HepG2 (cell line): ENCODE measurements around the gene KNG1. TPM values are rescaled to one million over a fixed set of nuclear protein-coding genes. Genes with fewer than 3 reads are reported as not detected.
A peak's percentile ranks its signal among the peaks of the same experiment; 100 is the strongest.

Experiments
- ATF1 ChIP-seq: IDR thresholded peaks from 2 replicates; pipeline ENCODE4 v1.6.1; 2016; ENCODE audit warnings: mild to moderate bottlenecking, control low read depth
- NR3C1 ChIP-seq: sonication (generic); formaldehyde crosslinking; IDR thresholded peaks from 2 replicates; pipeline ENCODE4 v1.4.0; 2020; ENCODE audit warnings: missing genetic modification reagents
- RFX5 ChIP-seq: IDR thresholded peaks from 2 replicates; pipeline ENCODE4 v1.6.1; 2011; ENCODE audit warnings: low read depth, low read length, improper control_type of control experiment
- SOX13 ChIP-seq, 3 experiments: fragments of 450-650 bp in 1 of 3; sonication (generic) in 1 of 3; formaldehyde crosslinking in 1 of 3; IDR thresholded peaks in 2 of 3; conservative IDR thresholded peaks in 1 of 3; 2 replicates each; pipeline versions ENCODE4 v1.5.0 to v1.6.1; 2016 to 2020; ENCODE audit warnings: antibody characterized with exemption in 1 of 3, mild to moderate bottlenecking in 1 of 3, missing compliant biosample characterization in 1 of 3, missing genetic modification reagents in 1 of 3, moderate library complexity in 1 of 3
- polyA plus RNA-seq, 8 experiments: library from polyadenylated mRNA; depleted of rRNA in 3 of 8; stranded (reverse) in 7 of 8; unstranded in 1 of 8; fragments of >200 nt; fragmentation: Illumina TruSeq in 4 of 8; extraction: Trizol in 4 of 8; gene quantifications; 2 replicates each; pipeline versions ENCODE4 v1.2.1 to v1.2.3, GENCODE V29; 2011 to 2016; ENCODE audit warnings: low read depth in 4 of 8, missing spikeins in 1 of 8, mixed read lengths in 1 of 8; ENCODE audit not compliant: insufficient read depth in 1 of 8
- total RNA-seq, 5 experiments: library from RNA; depleted of rRNA; stranded (reverse); fragments of >200 nt; fragmentation: Illumina TruSeq; extraction: Trizol; gene quantifications; 2 replicates each; pipeline ENCODE4 v1.2.3, GENCODE V29; 2016; ENCODE audit warnings: low read depth in 1 of 5
- TF ChIP-seq, protein P1 (sequence below): IDR thresholded peaks from 2 replicates; pipeline ENCODE4 v1.6.1; 2016; ENCODE audit warnings: low read depth, borderline replicate concordance
- TF ChIP-seq, protein P2 (sequence below): sonication (generic); formaldehyde crosslinking; IDR thresholded peaks from 2 replicates; pipeline ENCODE4 v1.4.0; 2020; ENCODE audit warnings: mild to moderate bottlenecking, missing genetic modification reagents
- TF ChIP-seq, protein P3 (sequence below): sonication (generic); formaldehyde crosslinking; IDR thresholded peaks from 2 replicates; pipeline ENCODE4 v1.4.0; 2020; ENCODE audit warnings: mild to moderate bottlenecking, missing genetic modification reagents, borderline replicate concordance
- TF ChIP-seq, protein P4 (sequence below): sonication (generic); formaldehyde crosslinking; IDR thresholded peaks from 2 replicates; pipeline ENCODE4 v1.9.0; 2021; ENCODE audit warnings: missing genetic modification reagents, borderline replicate concordance
- TF ChIP-seq, protein P5 (sequence below): IDR thresholded peaks from 2 replicates; pipeline ENCODE4 v1.6.1; 2016; ENCODE audit warnings: missing compliant biosample characterization, missing genetic modification reagents, borderline replicate concordance
- TF ChIP-seq, protein P6 (sequence below): sonication (generic); formaldehyde crosslinking; IDR thresholded peaks from one replicate; pipeline ENCODE4 v1.5.1; 2020; ENCODE audit warnings: mild to moderate bottlenecking, missing genetic modification reagents; ENCODE audit errors: not compliant biosample characterization

Gene KNG1
- total and polyA plus RNA-seq, 2 of the 13 experiments (the other 11 are each of a cell fraction or from before 2014, with no cell fraction given): 6.5 to 7.0 TPM

DNA sequence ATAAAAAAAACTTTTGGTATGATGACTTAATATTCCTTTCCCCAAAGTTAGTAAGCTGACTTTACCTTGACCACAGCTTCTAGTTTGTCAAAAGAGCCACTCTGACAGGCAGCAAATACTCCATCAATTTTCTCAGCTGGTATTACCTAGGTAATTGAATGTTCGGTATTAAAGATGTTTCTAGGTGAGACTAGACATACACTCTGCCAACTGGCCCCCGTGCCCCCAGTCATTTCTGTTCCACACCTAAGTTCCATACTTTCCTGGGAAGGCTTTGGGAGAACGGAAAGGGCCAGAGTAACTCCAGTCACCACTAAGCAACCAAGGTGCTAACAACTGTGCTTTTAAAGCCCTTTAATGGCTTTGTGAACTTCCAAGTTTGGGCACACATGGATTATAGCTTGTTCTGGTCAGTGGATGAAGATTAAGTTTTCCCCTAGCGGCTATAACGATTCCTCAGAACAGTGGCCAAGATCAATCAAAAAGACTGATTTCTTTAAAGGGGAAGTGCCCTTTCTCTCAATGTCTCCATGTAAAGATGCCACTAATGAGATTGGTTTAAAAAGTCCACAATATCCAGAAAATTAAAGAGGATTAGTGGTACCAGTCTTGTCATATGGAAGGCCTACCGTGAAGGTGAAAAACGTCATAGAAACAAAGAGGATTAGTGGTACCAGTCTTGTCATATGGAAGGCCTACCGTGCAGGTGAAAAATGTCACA is 73.3 kb downstream of the KNG1 start (continued):
- TF ChIP-seq, protein P1, sequence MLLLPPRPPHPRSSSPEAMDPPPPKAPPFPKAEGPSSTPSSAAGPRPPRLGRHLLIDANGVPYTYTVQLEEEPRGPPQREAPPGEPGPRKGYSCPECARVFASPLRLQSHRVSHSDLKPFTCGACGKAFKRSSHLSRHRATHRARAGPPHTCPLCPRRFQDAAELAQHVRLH (CRISPR knock-in tag): 0 out of 2 replicates have a peak, but pooled peaks have one; percentile 42
- TF ChIP-seq, protein P2, sequence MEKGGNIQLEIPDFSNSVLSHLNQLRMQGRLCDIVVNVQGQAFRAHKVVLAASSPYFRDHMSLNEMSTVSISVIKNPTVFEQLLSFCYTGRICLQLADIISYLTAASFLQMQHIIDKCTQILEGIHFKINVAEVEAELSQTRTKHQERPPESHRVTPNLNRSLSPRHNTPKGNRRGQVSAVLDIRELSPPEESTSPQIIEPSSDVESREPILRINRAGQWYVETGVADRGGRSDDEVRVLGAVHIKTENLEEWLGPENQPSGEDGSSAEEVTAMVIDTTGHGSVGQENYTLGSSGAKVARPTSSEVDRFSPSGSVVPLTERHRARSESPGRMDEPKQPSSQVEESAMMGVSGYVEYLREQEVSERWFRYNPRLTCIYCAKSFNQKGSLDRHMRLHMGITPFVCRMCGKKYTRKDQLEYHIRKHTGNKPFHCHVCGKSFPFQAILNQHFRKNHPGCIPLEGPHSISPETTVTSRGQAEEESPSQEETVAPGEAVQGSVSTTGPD (CRISPR knock-in tag): no peak
- TF ChIP-seq, protein P3, sequence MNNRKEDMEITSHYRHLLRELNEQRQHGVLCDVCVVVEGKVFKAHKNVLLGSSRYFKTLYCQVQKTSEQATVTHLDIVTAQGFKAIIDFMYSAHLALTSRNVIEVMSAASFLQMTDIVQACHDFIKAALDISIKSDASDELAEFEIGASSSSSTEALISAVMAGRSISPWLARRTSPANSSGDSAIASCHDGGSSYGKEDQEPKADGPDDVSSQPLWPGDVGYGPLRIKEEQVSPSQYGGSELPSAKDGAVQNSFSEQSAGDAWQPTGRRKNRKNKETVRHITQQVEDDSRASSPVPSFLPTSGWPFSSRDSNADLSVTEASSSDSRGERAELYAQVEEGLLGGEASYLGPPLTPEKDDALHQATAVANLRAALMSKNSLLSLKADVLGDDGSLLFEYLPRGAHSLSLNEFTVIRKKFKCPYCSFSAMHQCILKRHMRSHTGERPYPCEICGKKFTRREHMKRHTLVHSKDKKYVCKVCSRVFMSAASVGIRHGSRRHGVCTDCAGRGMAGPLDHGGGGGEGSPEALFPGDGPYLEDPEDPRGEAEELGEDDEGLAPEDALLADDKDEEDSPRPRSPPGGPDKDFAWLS (CRISPR knock-in tag): no peak
- no peak for TF ChIP-seq SOX13 (IDR thresholded peaks at IDR 0.05)
- peak in 1 of 2 experiments; percentile 84; a peak in 1 of 4 replicates for TF ChIP-seq SOX13 (CRISPR knock-in tag; conservative IDR thresholded peaks at IDR 0.05 in 1 of 2, IDR thresholded peaks at IDR 0.05 in 1 of 2)
- no peak for TF ChIP-seq NR3C1 (CRISPR knock-in tag)
- TF ChIP-seq, protein P4, sequence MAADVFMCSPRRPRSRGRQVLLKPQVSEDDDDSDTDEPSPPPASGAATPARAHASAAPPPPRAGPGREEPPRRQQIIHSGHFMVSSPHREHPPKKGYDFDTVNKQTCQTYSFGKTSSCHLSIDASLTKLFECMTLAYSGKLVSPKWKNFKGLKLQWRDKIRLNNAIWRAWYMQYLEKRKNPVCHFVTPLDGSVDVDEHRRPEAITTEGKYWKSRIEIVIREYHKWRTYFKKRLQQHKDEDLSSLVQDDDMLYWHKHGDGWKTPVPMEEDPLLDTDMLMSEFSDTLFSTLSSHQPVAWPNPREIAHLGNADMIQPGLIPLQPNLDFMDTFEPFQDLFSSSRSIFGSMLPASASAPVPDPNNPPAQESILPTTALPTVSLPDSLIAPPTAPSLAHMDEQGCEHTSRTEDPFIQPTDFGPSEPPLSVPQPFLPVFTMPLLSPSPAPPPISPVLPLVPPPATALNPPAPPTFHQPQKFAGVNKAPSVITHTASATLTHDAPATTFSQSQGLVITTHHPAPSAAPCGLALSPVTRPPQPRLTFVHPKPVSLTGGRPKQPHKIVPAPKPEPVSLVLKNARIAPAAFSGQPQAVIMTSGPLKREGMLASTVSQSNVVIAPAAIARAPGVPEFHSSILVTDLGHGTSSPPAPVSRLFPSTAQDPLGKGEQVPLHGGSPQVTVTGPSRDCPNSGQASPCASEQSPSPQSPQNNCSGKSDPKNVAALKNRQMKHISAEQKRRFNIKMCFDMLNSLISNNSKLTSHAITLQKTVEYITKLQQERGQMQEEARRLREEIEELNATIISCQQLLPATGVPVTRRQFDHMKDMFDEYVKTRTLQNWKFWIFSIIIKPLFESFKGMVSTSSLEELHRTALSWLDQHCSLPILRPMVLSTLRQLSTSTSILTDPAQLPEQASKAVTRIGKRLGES (CRISPR knock-in tag): no peak
- peak; percentile 29; the same call in 1 of the 2 replicates for TF ChIP-seq ATF1 (CRISPR knock-in tag)
- TF ChIP-seq, protein P5, sequence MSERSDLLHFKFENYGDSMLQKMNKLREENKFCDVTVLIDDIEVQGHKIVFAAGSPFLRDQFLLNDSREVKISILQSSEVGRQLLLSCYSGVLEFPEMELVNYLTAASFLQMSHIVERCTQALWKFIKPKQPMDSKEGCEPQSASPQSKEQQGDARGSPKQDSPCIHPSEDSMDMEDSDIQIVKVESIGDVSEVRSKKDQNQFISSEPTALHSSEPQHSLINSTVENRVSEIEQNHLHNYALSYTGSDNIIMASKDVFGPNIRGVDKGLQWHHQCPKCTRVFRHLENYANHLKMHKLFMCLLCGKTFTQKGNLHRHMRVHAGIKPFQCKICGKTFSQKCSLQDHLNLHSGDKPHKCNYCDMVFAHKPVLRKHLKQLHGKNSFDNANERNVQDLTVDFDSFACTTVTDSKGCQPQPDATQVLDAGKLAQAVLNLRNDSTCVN (CRISPR knock-in tag): 0 out of 2 replicates have a peak, but pooled peaks have one; percentile 21
- TF ChIP-seq, protein P6, sequence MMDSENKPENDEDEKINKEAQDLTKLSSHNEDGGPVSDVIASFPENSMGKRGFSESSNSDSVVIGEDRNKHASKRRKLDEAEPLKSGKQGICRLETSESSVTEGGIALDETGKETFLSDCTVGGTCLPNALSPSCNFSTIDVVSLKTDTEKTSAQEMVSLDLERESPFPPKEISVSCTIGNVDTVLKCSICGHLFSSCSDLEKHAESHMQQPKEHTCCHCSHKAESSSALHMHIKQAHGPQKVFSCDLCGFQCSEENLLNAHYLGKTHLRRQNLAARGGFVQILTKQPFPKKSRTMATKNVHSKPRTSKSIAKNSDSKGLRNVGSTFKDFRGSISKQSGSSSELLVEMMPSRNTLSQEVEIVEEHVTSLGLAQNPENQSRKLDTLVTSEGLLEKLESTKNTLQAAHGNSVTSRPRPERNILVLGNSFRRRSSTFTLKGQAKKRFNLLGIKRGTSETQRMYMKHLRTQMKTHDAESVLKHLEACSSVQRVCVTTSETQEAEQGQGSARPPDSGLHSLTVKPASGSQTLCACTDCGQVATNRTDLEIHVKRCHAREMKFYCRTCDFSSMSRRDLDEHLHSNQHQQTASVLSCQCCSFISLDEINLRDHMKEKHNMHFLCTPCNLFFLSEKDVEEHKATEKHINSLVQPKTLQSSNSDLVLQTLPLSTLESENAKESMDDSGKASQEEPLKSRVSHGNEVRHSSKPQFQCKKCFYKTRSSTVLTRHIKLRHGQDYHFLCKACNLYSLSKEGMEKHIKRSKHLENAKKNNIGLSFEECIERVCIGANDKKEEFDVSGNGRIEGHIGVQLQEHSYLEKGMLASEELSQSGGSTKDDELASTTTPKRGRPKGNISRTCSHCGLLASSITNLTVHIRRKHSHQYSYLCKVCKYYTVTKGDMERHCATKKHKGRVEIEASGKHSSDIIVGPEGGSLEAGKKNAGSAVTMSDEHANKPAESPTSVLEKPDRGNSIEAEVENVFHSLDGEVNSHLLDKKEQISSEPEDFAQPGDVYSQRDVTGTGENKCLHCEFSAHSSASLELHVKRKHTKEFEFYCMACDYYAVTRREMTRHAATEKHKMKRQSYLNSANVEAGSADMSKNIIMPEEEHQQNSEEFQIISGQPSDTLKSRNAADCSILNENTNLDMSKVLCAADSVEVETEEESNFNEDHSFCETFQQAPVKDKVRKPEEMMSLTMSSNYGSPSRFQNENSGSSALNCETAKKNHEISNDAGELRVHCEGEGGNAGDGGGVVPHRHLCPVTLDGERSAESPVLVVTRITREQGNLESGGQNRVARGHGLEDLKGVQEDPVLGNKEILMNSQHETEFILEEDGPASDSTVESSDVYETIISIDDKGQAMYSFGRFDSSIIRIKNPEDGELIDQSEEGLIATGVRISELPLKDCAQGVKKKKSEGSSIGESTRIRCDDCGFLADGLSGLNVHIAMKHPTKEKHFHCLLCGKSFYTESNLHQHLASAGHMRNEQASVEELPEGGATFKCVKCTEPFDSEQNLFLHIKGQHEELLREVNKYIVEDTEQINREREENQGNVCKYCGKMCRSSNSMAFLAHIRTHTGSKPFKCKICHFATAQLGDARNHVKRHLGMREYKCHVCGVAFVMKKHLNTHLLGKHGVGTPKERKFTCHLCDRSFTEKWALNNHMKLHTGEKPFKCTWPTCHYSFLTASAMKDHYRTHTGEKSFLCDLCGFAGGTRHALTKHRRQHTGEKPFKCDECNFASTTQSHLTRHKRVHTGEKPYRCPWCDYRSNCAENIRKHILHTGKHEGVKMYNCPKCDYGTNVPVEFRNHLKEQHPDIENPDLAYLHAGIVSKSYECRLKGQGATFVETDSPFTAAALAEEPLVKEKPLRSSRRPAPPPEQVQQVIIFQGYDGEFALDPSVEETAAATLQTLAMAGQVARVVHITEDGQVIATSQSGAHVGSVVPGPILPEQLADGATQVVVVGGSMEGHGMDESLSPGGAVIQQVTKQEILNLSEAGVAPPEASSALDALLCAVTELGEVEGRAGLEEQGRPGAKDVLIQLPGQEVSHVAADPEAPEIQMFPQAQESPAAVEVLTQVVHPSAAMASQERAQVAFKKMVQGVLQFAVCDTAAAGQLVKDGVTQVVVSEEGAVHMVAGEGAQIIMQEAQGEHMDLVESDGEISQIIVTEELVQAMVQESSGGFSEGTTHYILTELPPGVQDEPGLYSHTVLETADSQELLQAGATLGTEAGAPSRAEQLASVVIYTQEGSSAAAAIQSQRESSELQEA: no peak
- TF ChIP-seq RFX5: no peak
